NCI-H774 (cell line): Measurements from ENCODE around the gene DCN.

ENCODE experiments used
- DNase-seq: peaks from one replicate; lab custom pipeline; 2025; lab: John Stamatoyannopoulos, UW

The DCN gene

GRCh38 chr12:91186156-91186555, 3.5 kb upstream of the DCN start:
- DNase-seq: no peak

- no peak for DNase-seq
Measured at GRCh38 chr12:91185421-91185820, 2.8 kb upstream of the DCN start.

GRCh38 chr12:91183551-91183950, 934 bp upstream of the DCN start:
- DNase-seq: no peak

GRCh38 chr12:91180582-91181395, 1.8 kb downstream of the DCN start:
- no peak for DNase-seq

GRCh38 chr12:91179966-91180561, 2.6 kb downstream of the DCN start:
- no peak for DNase-seq

- DNase-seq: no peak
Measured at GRCh38 chr12:91179315-91179714, 3.3 kb downstream of the DCN start.

- no peak for DNase-seq
Measured at GRCh38 chr12:91178781-91179180, 3.8 kb downstream of the DCN start.

- no peak for DNase-seq
Measured at GRCh38 chr12:91178139-91178561, 4.5 kb downstream of the DCN start.

- no peak for DNase-seq
Measured at GRCh38 chr12:91177381-91177780, 5.2 kb downstream of the DCN start.

- DNase-seq: no peak
Measured at GRCh38 chr12:91176915-91177314, 5.7 kb downstream of the DCN start.

- DNase-seq: no peak
Measured at GRCh38 chr12:91176358-91176757, 6.3 kb downstream of the DCN start.

GRCh38 chr12:91173124-91173523, 9.5 kb downstream of the DCN start:
- DNase-seq: no peak

- DNase-seq: no peak
Measured at GRCh38 chr12:91172096-91172495, 10.5 kb downstream of the DCN start.

GRCh38 chr12:91171476-91171875, 11.1 kb downstream of the DCN start:
- no peak for DNase-seq

GRCh38 chr12:91163116-91163515, 19.5 kb downstream of the DCN start:
- no peak for DNase-seq

GRCh38 chr12:91161009-91161408, 21.6 kb downstream of the DCN start:
- DNase-seq: no peak

- DNase-seq: no peak
Measured at GRCh38 chr12:91155990-91156389, 26.6 kb downstream of the DCN start.

- no peak for DNase-seq
Measured at GRCh38 chr12:91154131-91154530, 28.5 kb downstream of the DCN start.

- no peak for DNase-seq
Measured at GRCh38 chr12:91144053-91144452, 38.6 kb downstream of the DCN start.

- DNase-seq: no peak
Measured at GRCh38 chr12:91143206-91143605, 39.4 kb downstream of the DCN start.

GRCh38 chr12:91142221-91142631, 40.4 kb downstream of the DCN start:
- no peak for DNase-seq

- DNase-seq: no peak
Measured at GRCh38 chr12:91140026-91140931, 42.3 kb downstream of the DCN start.

- DNase-seq: no peak
Measured at GRCh38 chr12:91139286-91139685, 43.3 kb downstream of the DCN start.
